ENCODE results near the gene PBX3. TPM values are rescaled to one million over a fixed set of nuclear protein-coding genes. Genes with fewer than 3 reads are reported as not detected.

Gene PBX3
- total RNA-seq, 2 donors from 2014 or later, result 15.1 to 21.1 TPM

DNA sequence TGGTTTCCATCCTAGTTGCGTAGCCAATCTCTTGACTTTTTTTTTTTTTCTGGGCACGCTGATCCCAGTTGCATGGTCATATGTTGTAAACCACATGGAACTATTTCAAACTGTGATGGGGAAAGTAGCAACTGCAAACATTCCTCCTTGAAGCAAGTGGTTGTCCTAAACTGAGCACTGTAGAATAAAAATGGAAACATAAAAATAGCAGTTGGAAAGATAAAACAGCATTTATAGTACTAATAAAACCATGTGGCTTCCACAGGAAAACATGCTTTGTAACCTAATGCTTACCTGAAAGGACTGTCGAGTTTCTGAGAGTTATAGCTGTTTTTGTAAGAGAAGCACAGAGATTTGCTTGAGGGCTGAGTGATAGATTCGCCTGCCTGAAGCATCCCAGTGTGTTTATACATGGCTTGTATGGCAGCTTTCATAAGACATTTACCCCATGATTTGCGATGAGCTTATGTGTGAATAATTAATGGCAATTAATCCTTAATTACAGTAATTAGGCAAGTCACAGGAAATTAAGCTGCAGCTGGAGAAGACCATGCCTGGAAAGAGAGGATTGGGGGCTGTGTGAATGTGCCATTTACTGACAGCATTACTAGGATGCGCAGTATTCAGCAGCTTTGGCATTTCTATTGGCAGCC, 136.5 kb downstream of the PBX3 start:
- Histone ChIP-seq H3K4me3 (no peak overlapping the region), H3K27me3 (no peaks in the 10 kb centered on the region), H3K4me1 (no peaks in the 10 kb centered on the region), H3K9me3 (no peaks in the 10 kb centered on the region), H3K9ac (ENCODE audit: low read depth in 2 of 2, low read length in 2 of 2) (no peak overlapping the region), H3K36me3 (no peaks in the 10 kb centered on the region), H3K27ac (no peak overlapping the region)
- TF ChIP-seq, protein P1, sequence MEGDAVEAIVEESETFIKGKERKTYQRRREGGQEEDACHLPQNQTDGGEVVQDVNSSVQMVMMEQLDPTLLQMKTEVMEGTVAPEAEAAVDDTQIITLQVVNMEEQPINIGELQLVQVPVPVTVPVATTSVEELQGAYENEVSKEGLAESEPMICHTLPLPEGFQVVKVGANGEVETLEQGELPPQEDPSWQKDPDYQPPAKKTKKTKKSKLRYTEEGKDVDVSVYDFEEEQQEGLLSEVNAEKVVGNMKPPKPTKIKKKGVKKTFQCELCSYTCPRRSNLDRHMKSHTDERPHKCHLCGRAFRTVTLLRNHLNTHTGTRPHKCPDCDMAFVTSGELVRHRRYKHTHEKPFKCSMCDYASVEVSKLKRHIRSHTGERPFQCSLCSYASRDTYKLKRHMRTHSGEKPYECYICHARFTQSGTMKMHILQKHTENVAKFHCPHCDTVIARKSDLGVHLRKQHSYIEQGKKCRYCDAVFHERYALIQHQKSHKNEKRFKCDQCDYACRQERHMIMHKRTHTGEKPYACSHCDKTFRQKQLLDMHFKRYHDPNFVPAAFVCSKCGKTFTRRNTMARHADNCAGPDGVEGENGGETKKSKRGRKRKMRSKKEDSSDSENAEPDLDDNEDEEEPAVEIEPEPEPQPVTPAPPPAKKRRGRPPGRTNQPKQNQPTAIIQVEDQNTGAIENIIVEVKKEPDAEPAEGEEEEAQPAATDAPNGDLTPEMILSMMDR (IDR thresholded peaks at IDR 0.05), result no peak
- DNase-seq, result no peak
- intact Hi-C loops (cut with DNase I), result no loop called here

DNA sequence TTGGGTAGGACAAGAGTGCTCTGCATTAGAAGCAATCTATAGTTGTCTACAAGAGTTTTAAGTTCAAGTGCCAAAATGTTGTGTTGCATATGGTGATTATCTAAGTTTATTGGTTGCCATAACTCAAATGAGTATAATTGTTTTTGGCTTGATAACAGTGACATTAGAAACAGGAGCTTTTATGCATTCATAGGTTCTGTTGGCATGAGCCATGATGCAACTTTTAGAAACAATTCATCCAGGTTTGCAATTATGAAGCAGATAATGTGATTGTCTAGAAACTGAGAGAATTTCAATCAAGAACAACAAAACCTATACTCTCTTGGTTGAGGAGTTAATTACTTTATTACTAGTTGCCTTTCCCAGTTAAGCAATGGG, 137.0 kb downstream of the PBX3 start:
- Histone ChIP-seq H3K27me3 (no peaks in the 10 kb centered on the region), H3K36me3 (no peaks in the 10 kb centered on the region), H3K4me1 (no peaks in the 10 kb centered on the region), H3K9me3 (no peaks in the 10 kb centered on the region), H3K4me3 (no peak overlapping the region), H3K9ac (ENCODE audit: low read depth in 2 of 2, low read length in 2 of 2) (no peak overlapping the region), H3K27ac (no peak overlapping the region)
- no peak for DNase-seq
- intact Hi-C loops (cut with DNase I), result no loop called here
- TF ChIP-seq, protein P1 (IDR thresholded peaks at IDR 0.05), result no peak

DNA sequence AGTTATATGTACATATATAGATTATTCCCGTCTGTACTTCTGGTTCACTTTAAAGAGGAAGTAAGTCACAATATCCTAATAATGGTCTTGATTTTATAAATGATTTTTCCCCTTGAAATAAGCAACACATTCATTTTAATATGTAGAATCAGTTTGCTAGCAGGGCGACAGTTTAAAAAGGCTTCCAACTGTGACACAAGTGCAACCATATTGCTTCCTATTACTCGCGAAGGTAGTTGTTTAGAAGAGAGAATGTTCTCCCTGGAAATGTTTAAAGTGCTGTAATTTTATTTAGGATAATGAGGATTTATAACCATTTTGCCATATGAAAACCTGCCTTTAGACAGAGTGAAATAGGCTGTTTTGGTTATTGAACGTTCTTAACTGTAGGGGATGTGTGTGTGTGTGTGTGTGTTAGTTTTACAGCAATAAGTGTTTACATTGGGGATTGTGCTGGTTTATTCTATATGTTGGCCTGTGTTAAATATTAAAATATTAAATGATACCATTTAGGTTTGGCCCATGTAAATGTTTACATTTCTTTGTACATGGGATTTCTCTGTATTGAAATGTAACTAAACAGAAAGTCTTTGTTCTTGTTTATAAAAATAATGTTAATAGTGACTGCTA, 138.3 kb downstream of the PBX3 start:
- H3K4me3 ChIP-seq, result no peak overlapping the region
- TF ChIP-seq, protein P1 (IDR thresholded peaks at IDR 0.05), result no peak

DNA sequence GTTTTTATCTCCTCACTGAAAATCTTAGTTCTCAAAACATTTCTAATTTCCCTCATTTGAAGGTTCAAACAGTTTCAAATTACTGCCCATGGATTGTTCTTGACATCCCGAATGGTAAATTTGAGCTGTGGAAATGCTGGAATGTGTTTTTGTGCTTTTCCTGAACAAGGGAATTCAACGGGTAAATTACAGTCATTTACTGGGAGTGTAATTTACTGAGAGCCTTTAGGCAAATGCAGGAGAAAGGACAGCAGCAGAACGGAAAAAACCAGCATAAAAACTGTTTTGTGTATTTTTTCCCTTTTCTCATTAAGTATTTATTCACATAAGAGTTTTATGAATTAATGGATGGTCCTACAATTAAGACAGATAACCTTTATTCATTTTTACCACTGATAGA, 139.2 kb downstream of the PBX3 start:
- Histone ChIP-seq H3K27me3 (no peaks in the 10 kb centered on the region), H3K27ac (no peak overlapping the region), H3K4me1 (no peaks in the 10 kb centered on the region), H3K36me3 (no peaks in the 10 kb centered on the region), H3K9me3 (no peaks in the 10 kb centered on the region), H3K9ac (ENCODE audit: low read depth in 2 of 2, low read length in 2 of 2) (no peak overlapping the region), H3K4me3 (no peak overlapping the region)
- intact Hi-C loops (cut with DNase I), result no loop called here
- TF ChIP-seq, protein P1 (IDR thresholded peaks at IDR 0.05), result no peak
- DNase-seq, result no peak

More for the DNA sequence above, 138.3 kb downstream of the PBX3 start:
- DNase-seq, result no peak
- H3K9me3 ChIP-seq, result no peaks in the 10 kb centered on the region
- H3K4me1 ChIP-seq, result no peaks in the 10 kb centered on the region
- H3K27ac ChIP-seq, result no peak overlapping the region
- no peaks in the 10 kb centered on the region for H3K27me3 ChIP-seq
- H3K36me3 ChIP-seq, result no peaks in the 10 kb centered on the region
- H3K9ac ChIP-seq (ENCODE audit: low read depth in 2 of 2, low read length in 2 of 2), result no peak overlapping the region
- intact Hi-C loops (cut with DNase I), result no loop called here

DNA sequence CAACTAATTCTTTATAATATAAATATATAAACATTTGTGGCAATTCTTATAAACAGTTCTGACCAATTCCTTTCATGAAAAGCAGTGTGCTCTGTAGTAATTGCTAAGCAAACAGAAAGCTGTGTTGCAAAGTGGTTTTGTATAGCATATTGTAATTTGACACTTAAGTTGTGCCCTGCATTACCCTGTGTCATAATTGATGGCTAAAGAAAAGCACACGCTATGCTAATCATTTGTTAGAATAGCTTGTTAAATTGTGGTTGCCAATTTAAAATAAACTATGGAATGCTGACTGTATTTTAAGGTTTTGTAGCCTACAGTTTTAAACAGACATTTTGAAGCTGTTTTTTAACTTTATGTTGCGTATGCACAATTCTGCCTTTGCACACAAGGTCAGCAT, 140.0 kb downstream of the PBX3 start:
- H3K9ac ChIP-seq (ENCODE audit: low read depth in 2 of 2, low read length in 2 of 2), result no peak overlapping the region
- no peak overlapping the region for H3K27ac ChIP-seq
- H3K4me1 ChIP-seq, result no peaks in the 10 kb centered on the region
- H3K27me3 ChIP-seq, result no peaks in the 10 kb centered on the region
- no peak overlapping the region for H3K4me3 ChIP-seq
- TF ChIP-seq, protein P1 (IDR thresholded peaks at IDR 0.05), result no peak
- H3K36me3 ChIP-seq, result no peaks in the 10 kb centered on the region
- H3K9me3 ChIP-seq, result no peaks in the 10 kb centered on the region
- DNase-seq, result no peak
- intact Hi-C loops (cut with DNase I), result no loop called here
